Esophagus (tissue), 2 donors: Measurements from ENCODE around the gene UTP25. TPM values are rescaled to one million over a fixed set of nuclear protein-coding genes. Genes with fewer than 3 reads are reported as not detected.

Experiments
- H3K27ac ChIP-seq, 2 donors: one replicate each; pipeline ENCODE4 v1.5.1; 2013; ENCODE audit warnings: low read depth in 2 of 2, mild to moderate bottlenecking in 2 of 2, inconsistent platforms in 1 of 2, low read length in 1 of 2, moderate library complexity in 1 of 2
- H3K27me3 ChIP-seq, 2 donors: one replicate each; pipeline ENCODE4 v1.6.1; 2013; ENCODE audit warnings: low read length in 2 of 2, control low read depth in 1 of 2, mild to moderate bottlenecking in 1 of 2; ENCODE audit not compliant: insufficient read depth in 2 of 2, control insufficient read depth in 1 of 2
- H3K36me3 ChIP-seq, 2 donors: one replicate each; pipeline ENCODE4 v1.6.1; 2013; ENCODE audit warnings: low read length in 1 of 2; ENCODE audit not compliant: control insufficient read depth in 2 of 2, insufficient read depth in 2 of 2
- H3K4me1 ChIP-seq, 2 donors: one replicate each; pipeline ENCODE4 v1.6.1; 2013; ENCODE audit warnings: low read length in 1 of 2; ENCODE audit not compliant: control insufficient read depth in 2 of 2, insufficient read depth in 2 of 2
- H3K4me3 ChIP-seq, 2 donors: one replicate each; pipeline ENCODE4 v1.5.1; 2013; ENCODE audit warnings: low read length in 2 of 2, mild to moderate bottlenecking in 2 of 2, low read depth in 1 of 2, moderate library complexity in 1 of 2
- H3K9me3 ChIP-seq, 2 donors: one replicate each; pipeline ENCODE4 v1.6.1; 2013; ENCODE audit warnings: mild to moderate bottlenecking in 2 of 2, low read depth in 1 of 2, low read length in 1 of 2, moderate library complexity in 1 of 2; ENCODE audit not compliant: control insufficient read depth in 2 of 2, insufficient read depth in 1 of 2
- WGBS, 2 donors: extraction: QIAGEN DNeasy Blood & Tissue Kit; methylation state at CpG; one replicate each; pipeline ENCODE4 v1.1.7; 2013; 5-methylcytosine and 5-hydroxymethylcytosine counted together
- polyA plus RNA-seq, 2 donors: library from polyadenylated mRNA; stranded (reverse); fragments of 200-250 nt; gene quantifications; one replicate each; pipeline ENCODE4 v1.2.3, GENCODE V29; 2013
- donor health status: healthy with polysubstance abuse.
- donor health status: Bipolar disorder and iron deficiency.

UTP25 gene
- polyA plus RNA-seq, 2 donors, result 1.3 to 2.4 TPM

GRCh38 chr1:209863766-209864485, 36.2 kb downstream of the UTP25 start:
- Histone ChIP-seq H3K27me3 (no peaks in the 10 kb centered on the region), H3K9me3 (no peaks in the 10 kb centered on the region), H3K27ac (no peak overlapping the region), H3K4me3 (no peak overlapping the region), H3K4me1 (no peaks in the 10 kb centered on the region), H3K36me3 (no peaks in the 10 kb centered on the region)
- 46 to 56% methylated on average over 4 of the region's 4 CpGs for WGBS, 2 donors

GRCh38 chr1:209866201-209866600, 38.4 kb downstream of the UTP25 start:
- H3K9me3 ChIP-seq, result no peaks in the 10 kb centered on the region
- WGBS, 2 donors, result 61 to 79% methylated on average over 1 of the region's 1 CpG
- no peaks in the 10 kb centered on the region for H3K4me1 ChIP-seq
- H3K36me3 ChIP-seq, result no peaks in the 10 kb centered on the region
- no peaks in the 10 kb centered on the region for H3K27me3 ChIP-seq
- H3K4me3 ChIP-seq, result no peak overlapping the region
- no peak overlapping the region for H3K27ac ChIP-seq

GRCh38 chr1:209869291-209870149, 41.7 kb downstream of the UTP25 start:
- H3K27me3 ChIP-seq, result no peaks in the 10 kb centered on the region
- no peaks in the 10 kb centered on the region for H3K9me3 ChIP-seq
- H3K4me1 ChIP-seq, result no peaks in the 10 kb centered on the region
- H3K36me3 ChIP-seq, result no peaks in the 10 kb centered on the region
- H3K27ac ChIP-seq, result no peak overlapping the region
- 48 to 58% methylated on average over 2 of the region's 2 CpGs for WGBS, 2 donors
- no peak overlapping the region for H3K4me3 ChIP-seq

GRCh38 chr1:209870151-209870831, 42.5 kb downstream of the UTP25 start:
- no peaks in the 10 kb centered on the region for H3K9me3 ChIP-seq
- H3K27ac ChIP-seq, result no peak overlapping the region
- no peak overlapping the region for H3K4me3 ChIP-seq
- WGBS, 2 donors, result 35 to 39% methylated on average over 4 of the region's 4 CpGs
- H3K36me3 ChIP-seq, result no peaks in the 10 kb centered on the region
- no peaks in the 10 kb centered on the region for H3K27me3 ChIP-seq
- H3K4me1 ChIP-seq, result no peaks in the 10 kb centered on the region

DNA sequence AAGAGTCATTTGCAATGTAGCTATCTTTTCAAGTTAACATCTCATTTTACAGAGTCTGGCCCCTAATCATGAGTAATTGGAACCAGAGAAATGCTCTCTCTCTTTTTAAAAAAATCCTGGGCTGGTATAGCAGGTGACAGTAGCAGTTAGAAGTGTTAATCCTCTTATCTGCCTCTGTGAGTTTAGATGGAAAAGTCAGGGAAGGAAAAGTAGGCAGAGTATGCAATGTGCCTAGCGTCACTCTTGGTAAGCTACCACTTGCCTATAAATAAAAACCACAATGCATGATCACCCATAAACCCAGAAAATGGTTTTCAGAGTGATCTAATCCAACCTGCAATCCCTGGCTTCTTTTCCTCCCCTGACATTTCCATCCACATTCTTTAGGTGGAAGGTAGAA, 43.2 kb downstream of the UTP25 start:
- WGBS, 2 donors, result 17 to 89% methylated on average over 1 of the region's 1 CpG
- H3K4me1 ChIP-seq, result no peaks in the 10 kb centered on the region
- H3K36me3 ChIP-seq, result no peaks in the 10 kb centered on the region
- no peaks in the 10 kb centered on the region for H3K27me3 ChIP-seq
- no peak overlapping the region for H3K27ac ChIP-seq
- H3K9me3 ChIP-seq, result no peaks in the 10 kb centered on the region
- H3K4me3 ChIP-seq, result no peak overlapping the region

- no peaks in the 10 kb centered on the region for H3K36me3 ChIP-seq
- H3K27ac ChIP-seq, result no peak overlapping the region
- H3K9me3 ChIP-seq, result no peaks in the 10 kb centered on the region
- no peaks in the 10 kb centered on the region for H3K27me3 ChIP-seq
- 57 to 66% methylated on average over 2 of the region's 2 CpGs for WGBS, 2 donors
- no peak overlapping the region for H3K4me3 ChIP-seq
- H3K4me1 ChIP-seq, result no peaks in the 10 kb centered on the region
These were observed 43.7 kb downstream of the UTP25 start for GRCh38 chr1:209871430-209871829.

DNA sequence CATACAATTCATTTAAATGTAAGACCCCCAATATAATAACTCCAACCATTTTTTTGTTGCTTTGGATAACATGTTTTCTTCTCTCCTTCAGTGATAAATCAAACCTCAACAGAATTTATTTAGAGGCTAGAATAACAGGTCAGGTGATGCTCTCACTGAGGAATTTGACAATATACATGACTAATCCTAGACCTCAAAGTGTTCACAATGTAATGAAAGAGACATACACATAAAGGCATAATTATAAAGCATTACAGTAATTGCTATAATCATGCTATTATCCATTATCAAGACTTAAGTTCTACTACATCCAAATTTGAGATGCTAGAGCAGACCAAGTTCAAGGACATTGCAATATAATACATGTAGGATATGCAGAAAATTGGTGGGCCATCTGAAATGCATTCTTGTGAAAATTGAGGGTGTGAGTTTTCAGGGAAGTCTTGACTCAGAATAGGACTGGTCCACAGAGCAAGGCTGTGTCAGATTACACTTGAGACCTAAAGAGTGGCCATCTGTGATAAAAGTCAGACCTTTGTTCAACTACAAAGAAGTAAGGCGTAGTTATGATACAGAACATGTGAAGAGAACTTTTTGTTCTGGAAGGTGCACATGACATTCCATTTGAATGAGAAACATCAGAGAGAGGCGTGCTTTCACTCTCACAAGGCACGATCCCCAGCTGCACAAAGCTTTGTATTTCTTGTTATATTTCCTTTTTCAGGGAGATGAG, 45.5 kb downstream of the UTP25 start:
- H3K27ac ChIP-seq, result no peak overlapping the region
- no peaks in the 10 kb centered on the region for H3K36me3 ChIP-seq
- H3K4me3 ChIP-seq, result no peak overlapping the region
- no peaks in the 10 kb centered on the region for H3K4me1 ChIP-seq
- no peaks in the 10 kb centered on the region for H3K27me3 ChIP-seq
- WGBS, 2 donors, result 66 to 67% methylated on average over 3 of the region's 3 CpGs
- H3K9me3 ChIP-seq, result no peaks in the 10 kb centered on the region

DNA sequence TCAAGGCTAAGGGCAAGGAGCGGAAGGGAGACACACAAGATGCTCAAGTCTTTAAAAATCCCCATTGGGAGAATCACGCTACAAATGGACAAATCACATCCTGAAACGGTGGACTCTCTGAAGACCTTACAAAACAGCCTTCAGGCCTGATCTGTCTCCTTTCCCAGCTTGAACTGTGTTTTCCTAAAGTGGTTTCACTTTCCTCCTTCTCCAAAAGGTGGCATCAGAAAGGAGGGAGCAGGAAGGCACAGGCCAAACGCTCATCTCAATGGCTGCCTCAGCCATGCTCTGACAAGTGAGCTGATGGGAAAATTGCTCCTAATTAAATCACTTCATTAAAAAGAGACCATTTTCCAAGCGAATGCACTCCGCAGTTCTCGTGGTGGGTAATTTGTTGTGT, 47.7 kb downstream of the UTP25 start:
- no peaks in the 10 kb centered on the region for H3K36me3 ChIP-seq
- no peaks in the 10 kb centered on the region for H3K9me3 ChIP-seq
- 53 to 61% methylated on average over 7 of the region's 7 CpGs for WGBS, 2 donors
- no peak overlapping the region for H3K27ac ChIP-seq
- no peak overlapping the region for H3K4me3 ChIP-seq
- H3K4me1 ChIP-seq, result no peaks in the 10 kb centered on the region
- no peaks in the 10 kb centered on the region for H3K27me3 ChIP-seq

DNA sequence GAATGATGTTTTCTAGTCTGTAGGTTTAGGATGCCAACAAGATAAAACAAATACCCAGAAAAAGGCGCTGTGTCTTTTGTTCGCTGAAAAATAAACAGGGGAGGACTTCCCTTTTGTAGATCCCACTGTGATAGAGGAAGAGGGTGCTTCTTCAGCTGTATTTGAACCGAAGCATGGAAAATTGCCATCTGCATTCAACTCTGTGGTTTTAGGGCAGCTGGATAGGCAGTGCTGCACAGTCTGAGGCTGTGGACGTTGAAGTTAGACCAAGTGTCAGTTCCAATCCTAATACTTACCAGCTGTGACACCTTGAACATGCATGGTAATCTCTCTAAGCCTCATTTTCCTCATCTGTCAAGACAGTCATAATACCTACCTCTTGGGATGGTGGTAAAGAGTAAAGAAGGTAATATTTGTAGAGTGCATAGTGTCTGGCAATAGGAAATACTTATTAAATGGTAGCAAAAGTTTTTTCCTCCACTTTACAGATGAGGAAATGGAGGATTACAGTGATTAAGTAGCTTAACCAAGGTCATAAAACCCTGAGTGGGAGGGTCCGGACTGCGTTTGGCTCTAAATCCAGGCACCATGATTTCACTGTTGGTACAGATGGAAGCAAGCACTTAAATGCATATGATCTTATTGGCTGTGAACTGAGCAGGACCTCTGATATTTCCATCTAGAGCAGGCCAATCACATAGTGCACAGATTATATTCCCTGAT, 48.5 kb downstream of the UTP25 start:
- H3K9me3 ChIP-seq, result no peaks in the 10 kb centered on the region
- H3K27me3 ChIP-seq, result no peaks in the 10 kb centered on the region
- H3K4me1 ChIP-seq, result no peaks in the 10 kb centered on the region
- H3K36me3 ChIP-seq, result no peaks in the 10 kb centered on the region
- WGBS, 2 donors, result 68 to 69% methylated on average over 6 of the region's 6 CpGs
- no peak overlapping the region for H3K4me3 ChIP-seq
- no peak overlapping the region for H3K27ac ChIP-seq
